ENCODE data around the gene SCARB2. TPM values are rescaled to one million over a fixed set of nuclear protein-coding genes. Genes with fewer than 3 reads are reported as not detected.

SCARB2 gene
- total and polyA plus RNA-seq, 10 donors: 27.2 to 201 (median 141) TPM

DNA sequence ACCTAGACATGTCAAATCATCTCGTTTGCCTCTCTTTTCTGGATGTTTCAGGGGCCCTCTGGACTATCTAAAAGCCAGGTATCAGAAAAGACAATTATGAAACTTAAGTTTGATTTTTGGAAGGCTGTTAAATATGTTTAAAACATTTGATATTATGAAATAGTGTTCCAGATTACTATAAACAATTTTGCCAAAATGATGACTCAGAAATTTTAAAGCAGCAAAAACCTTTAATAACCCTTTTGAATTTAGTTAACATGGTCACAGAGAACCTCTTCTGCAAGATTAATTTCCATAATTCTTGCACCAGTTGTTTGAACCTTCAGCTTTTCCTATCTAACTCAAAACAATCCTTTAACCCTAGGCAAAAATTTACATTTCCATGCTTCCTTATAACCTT, 19.1 kb upstream of the SCARB2 start:
- DNase-seq: no peak
- TF ChIP-seq, protein P1, sequence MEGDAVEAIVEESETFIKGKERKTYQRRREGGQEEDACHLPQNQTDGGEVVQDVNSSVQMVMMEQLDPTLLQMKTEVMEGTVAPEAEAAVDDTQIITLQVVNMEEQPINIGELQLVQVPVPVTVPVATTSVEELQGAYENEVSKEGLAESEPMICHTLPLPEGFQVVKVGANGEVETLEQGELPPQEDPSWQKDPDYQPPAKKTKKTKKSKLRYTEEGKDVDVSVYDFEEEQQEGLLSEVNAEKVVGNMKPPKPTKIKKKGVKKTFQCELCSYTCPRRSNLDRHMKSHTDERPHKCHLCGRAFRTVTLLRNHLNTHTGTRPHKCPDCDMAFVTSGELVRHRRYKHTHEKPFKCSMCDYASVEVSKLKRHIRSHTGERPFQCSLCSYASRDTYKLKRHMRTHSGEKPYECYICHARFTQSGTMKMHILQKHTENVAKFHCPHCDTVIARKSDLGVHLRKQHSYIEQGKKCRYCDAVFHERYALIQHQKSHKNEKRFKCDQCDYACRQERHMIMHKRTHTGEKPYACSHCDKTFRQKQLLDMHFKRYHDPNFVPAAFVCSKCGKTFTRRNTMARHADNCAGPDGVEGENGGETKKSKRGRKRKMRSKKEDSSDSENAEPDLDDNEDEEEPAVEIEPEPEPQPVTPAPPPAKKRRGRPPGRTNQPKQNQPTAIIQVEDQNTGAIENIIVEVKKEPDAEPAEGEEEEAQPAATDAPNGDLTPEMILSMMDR (IDR thresholded peaks at IDR 0.05 in 8 of 11, conservative IDR thresholded peaks at IDR 0.05 in 3 of 11): no peak
- no peak for TF ChIP-seq POLR2A (IDR thresholded peaks at IDR 0.05)
- no peak for TF ChIP-seq POLR2AphosphoS5 (IDR thresholded peaks at IDR 0.05)
- WGBS, 5 donors: 62 to 87% (median 74%) methylated on average over 1 of the region's 1 CpG
- H3K4me3 ChIP-seq: no peak overlapping the region
- H3K36me3 ChIP-seq: no peaks in the 10 kb centered on the region
- H3K27ac ChIP-seq: no peak overlapping the region
- intact Hi-C loops (cut with DNase I; ENCODE audit: low total_unique reads): no loop called here
- H3K27me3 ChIP-seq (replicated peaks in 1 of 7): no peaks in the 10 kb centered on the region
- no peaks in the 10 kb centered on the region for H3K4me1 ChIP-seq
- peaks cover 0 to 20% (median 17%) of the 10 kb centered on the region in 8 donors for H3K9me3 ChIP-seq

DNA sequence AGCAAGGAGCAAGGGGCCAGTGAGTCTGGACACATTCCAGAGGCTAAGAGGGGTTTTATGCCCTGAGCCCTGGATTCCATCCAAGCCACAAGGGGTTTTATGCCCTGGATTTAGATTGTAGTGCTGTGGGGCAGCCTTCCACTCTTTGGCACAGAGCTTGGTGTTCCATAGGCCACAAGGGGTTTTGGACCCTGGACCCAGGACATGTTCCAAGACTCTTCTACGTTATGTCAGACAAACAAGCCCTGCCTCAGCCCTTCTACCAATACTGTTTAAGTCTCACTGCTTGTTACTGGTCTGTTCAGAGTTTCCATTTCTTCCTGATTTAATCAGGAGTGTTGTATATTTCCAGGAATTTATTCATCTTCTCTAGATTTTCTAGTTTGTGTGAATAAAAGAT, 12.8 kb upstream of the SCARB2 start:
- Histone ChIP-seq H3K9me3 (peaks cover 0 to 24% (median 21%) of the 10 kb centered on the region in 8 donors), H3K4me1 (no peaks in the 10 kb centered on the region), H3K36me3 (no peaks in the 10 kb centered on the region), H3K4me3 (no peak overlapping the region), H3K27ac (no peak overlapping the region), H3K27me3 (replicated peaks in 1 of 7) (no peaks in the 10 kb centered on the region)
- intact Hi-C loops (cut with DNase I; ENCODE audit: low total_unique reads): no loop called here
- WGBS, 5 donors: 0 to 59% (median 0%) methylated on average over 1 of the region's 1 CpG
- no peak for DNase-seq
- TF ChIP-seq POLR2AphosphoS5 (IDR thresholded peaks at IDR 0.05) (no peak), POLR2A (IDR thresholded peaks at IDR 0.05) (no peak)
- TF ChIP-seq, protein P1 (IDR thresholded peaks at IDR 0.05 in 8 of 11, conservative IDR thresholded peaks at IDR 0.05 in 3 of 11): no peak

DNA sequence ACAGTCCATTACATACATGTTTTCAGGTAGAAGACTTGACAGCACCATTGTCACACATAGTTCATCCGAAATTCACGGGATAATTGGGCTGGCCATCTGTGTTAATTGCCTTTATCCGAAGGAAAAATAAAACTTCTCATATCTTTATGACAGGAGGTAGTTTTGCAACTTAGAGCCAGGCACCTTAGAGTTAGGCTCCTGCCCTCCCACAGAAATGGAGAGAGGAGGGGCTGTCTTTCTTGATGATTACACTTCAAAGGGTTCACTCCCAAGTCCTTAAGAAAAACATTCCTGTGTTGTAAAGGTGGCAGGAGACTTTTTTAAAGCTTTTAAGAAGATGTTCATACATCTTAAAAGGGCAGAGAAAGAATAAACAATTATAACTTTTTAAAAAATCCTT, 10.5 kb upstream of the SCARB2 start:
- peaks cover 0 to 9% (median 2%) of the 10 kb centered on the region in 6 donors for H3K4me1 ChIP-seq
- no peaks in the 10 kb centered on the region for H3K36me3 ChIP-seq
- H3K27me3 ChIP-seq (replicated peaks in 1 of 7): no peaks in the 10 kb centered on the region
- intact Hi-C loops (cut with DNase I; ENCODE audit: low total_unique reads): no loop called here
- WGBS, 5 donors: 76 to 92% (median 86%) methylated on average over 3 of the region's 3 CpGs
- no peak for DNase-seq
- H3K4me3 ChIP-seq: no peak overlapping the region
- peaks cover 0 to 21% (median 17%) of the 10 kb centered on the region in 8 donors for H3K9me3 ChIP-seq
- TF ChIP-seq POLR2AphosphoS5 (IDR thresholded peaks at IDR 0.05): no peak
- no peak for TF ChIP-seq POLR2A (IDR thresholded peaks at IDR 0.05)
- TF ChIP-seq, protein P1 (IDR thresholded peaks at IDR 0.05 in 8 of 11, conservative IDR thresholded peaks at IDR 0.05 in 3 of 11): no peak
- H3K27ac ChIP-seq: no peak overlapping the region

DNA sequence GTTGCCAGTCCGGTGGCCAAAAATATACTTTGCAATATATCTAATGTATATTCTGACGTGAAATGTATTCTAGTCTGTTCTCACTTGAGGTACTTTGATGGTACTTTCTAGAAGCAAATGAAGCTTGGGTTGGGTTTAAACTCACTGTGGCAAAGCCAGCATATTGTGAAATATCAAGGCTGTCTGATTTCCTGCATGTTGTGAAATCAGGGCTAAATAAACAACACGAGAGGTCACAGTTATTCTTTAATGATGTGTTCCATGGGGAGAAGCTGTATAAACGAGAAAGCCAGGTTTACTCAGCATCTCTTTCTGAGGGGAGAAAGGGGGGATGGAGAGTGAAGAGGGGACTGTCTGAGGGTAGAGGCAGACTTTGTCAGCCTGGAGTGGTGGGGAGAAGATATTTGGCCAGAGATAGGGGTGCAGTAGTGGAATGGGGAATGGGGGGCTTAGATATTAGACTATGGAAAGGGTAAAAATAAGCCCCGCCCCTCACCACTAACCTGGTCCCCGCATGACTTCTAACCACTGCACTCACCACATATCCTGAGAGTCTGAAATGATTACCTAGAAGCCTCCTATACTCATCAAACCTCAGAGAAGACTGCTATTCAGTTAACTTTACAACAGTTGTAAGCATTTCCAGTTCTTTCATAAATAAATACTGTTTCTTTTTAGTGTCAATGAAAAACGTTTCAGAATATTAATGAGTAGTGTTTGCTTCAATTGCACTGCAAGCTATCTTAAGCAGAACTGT, 5.9 kb upstream of the SCARB2 start:
- peak overlapping the region in 4 of 8 donors; percentile 12 to 52 (median 22) for H3K27ac ChIP-seq
- intact Hi-C loops (cut with DNase I; ENCODE audit: low total_unique reads): no loop called here
- H3K4me1 ChIP-seq: peaks cover 6 to 30% (median 12%) of the 10 kb centered on the region in 6 donors
- H3K4me3 ChIP-seq: no peak overlapping the region
- 41 to 62% (median 48%) methylated on average over 7 of the region's 7 CpGs for WGBS, 5 donors
- DNase-seq: no peak
- no peaks in the 10 kb centered on the region for H3K27me3 ChIP-seq (replicated peaks in 1 of 7)
- no peaks in the 10 kb centered on the region for H3K36me3 ChIP-seq
- no peak for TF ChIP-seq POLR2A (IDR thresholded peaks at IDR 0.05)
- no peaks in the 10 kb centered on the region for H3K9me3 ChIP-seq

Measured in spleen (tissue), 11 donors.